NCI-H2196 (cell line): ENCODE data around the gene STEAP2.

Experiments
- DNase-seq: peaks from one replicate; lab custom pipeline; 2025; ENCODE audit not compliant: unreplicated experiment; lab: John Stamatoyannopoulos, UW

STEAP2 gene

GRCh38 chr7:90269163-90269562 lies 57.6 kb downstream of the STEAP2 start:
- DNase-seq = no peak

GRCh38 chr7:90270431-90271178 lies 59.1 kb downstream of the STEAP2 start:
- DNase-seq = no peak

GRCh38 chr7:90271753-90272152 lies 60.2 kb downstream of the STEAP2 start:
- no peak for DNase-seq

- DNase-seq = no peak
Observed at GRCh38 chr7:90272242-90272641, 60.7 kb downstream of the STEAP2 start.

GRCh38 chr7:90274161-90274560 lies 62.6 kb downstream of the STEAP2 start:
- no peak for DNase-seq

GRCh38 chr7:90276033-90276728 lies 64.6 kb downstream of the STEAP2 start:
- DNase-seq = no peak
